Thyroid gland (tissue), 4 donors: Measurements from ENCODE around the gene PDIK1L. TPM values are rescaled to one million over a fixed set of nuclear protein-coding genes. Genes with fewer than 3 reads are reported as not detected.
A peak's percentile ranks its signal among the peaks of the same experiment; 100 is the strongest.

ENCODE experiments used
- DNase-seq, 2 donors: peaks; one replicate each; pipeline ENCODE4 v3.0.0-alpha.2; 2019
- H3K27ac ChIP-seq, 3 donors: fragments of 200-600 bp; sonication (generic); 1 replicate in 2 of 3; 2 replicates in 1 of 3; pipeline ENCODE4 v1.5.1; 2016 to 2019; ENCODE audit warnings: mild to moderate bottlenecking in 1 of 3, moderate library complexity in 1 of 3
- H3K27me3 ChIP-seq: fragments of 200-600 bp; sonication (generic); one replicate; pipeline ENCODE4 v1.5.1; 2019
- H3K36me3 ChIP-seq, 2 donors: fragments of 200-600 bp; sonication (generic); one replicate each; pipeline ENCODE4 v1.5.1; 2016 to 2019
- H3K4me1 ChIP-seq, 2 donors: fragments of 200-600 bp; sonication (generic); one replicate each; pipeline ENCODE4 v1.5.1; 2017 to 2019
- H3K4me3 ChIP-seq, 3 donors: fragments of 200-600 bp; sonication (generic); replicated peaks in 1 of 3; 1 replicate in 2 of 3; 2 replicates in 1 of 3; pipeline ENCODE4 v1.5.1; 2016; ENCODE audit warnings: mild to moderate bottlenecking in 1 of 3
- H3K9me3 ChIP-seq: fragments of 200-600 bp; sonication (generic); one replicate; pipeline ENCODE4 v1.5.1; 2017
- POLR2A ChIP-seq, 2 donors: fragments of 450-650 bp; IDR thresholded peaks; one replicate each; pipeline ENCODE4 v1.6.1; 2017; ENCODE audit warnings: antibody characterized with exemption in 2 of 2, mild to moderate bottlenecking in 2 of 2, moderate library complexity in 1 of 2
- WGBS, 2 donors: methylation state at CpG; one replicate each; pipeline ENCODE4 v1.1.5; 2017; 5-methylcytosine and 5-hydroxymethylcytosine counted together
- intact Hi-C: fragments of 100-400 bp; cut with DNase I; formaldehyde crosslinking; loops from one replicate; pipeline ENCODE4 v1.15.1; 2023
- total RNA-seq, 4 donors: library from RNA; depleted of rRNA; stranded (reverse); fragments of >200 nt; gene quantifications; one replicate each; pipeline ENCODE4 v1.2.3, GENCODE V29; 2016
- TF ChIP-seq, protein P1 (sequence below), 6 experiments: fragments of 200-600 bp in 3 of 6; fragments of 450-650 bp in 3 of 6; sonication (generic) in 3 of 6; IDR thresholded peaks; one replicate each; pipeline ENCODE4 v1.5.1; 2016 to 2019; ENCODE audit warnings: antibody characterized with exemption in 6 of 6, mild to moderate bottlenecking in 2 of 6, inconsistent platforms in 1 of 6, moderate library complexity in 1 of 6

The PDIK1L gene
- total RNA-seq, 4 donors from 2014 or later, result 24.2 to 39.0 (median 25.5) TPM

DNA sequence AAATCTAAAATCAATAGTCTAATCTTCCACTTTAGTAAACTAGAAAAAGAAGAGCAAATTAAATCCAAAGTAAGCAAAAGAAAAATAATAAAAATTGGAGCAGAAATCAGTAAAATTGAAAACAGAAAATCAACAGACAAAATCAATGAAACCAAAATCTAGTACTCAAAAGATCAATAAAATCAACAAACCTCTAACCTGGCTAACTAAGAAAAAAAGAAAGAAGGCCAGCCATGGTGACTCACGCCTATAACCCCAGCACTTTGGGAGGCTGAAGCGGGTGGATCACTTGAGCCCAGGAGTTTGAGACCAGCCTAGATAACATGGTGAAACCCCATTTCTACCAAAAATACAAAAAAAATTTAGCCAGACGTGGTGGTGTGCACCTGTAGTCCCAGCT, 22.8 kb downstream of the PDIK1L start:
- intact Hi-C loops, result no loop called here
- WGBS, 2 donors, result 88 to 93% methylated on average over 3 of the region's 3 CpGs
- no peak overlapping the region for H3K27ac ChIP-seq
- H3K36me3 ChIP-seq, result no peaks in the 10 kb centered on the region
- peaks cover 8 to 25% of the 10 kb centered on the region in 2 donors for H3K4me1 ChIP-seq
- no peak overlapping the region for H3K4me3 ChIP-seq
- H3K9me3 ChIP-seq, result no peaks in the 10 kb centered on the region
- H3K27me3 ChIP-seq, result no peaks in the 10 kb centered on the region
- TF ChIP-seq, protein P1, sequence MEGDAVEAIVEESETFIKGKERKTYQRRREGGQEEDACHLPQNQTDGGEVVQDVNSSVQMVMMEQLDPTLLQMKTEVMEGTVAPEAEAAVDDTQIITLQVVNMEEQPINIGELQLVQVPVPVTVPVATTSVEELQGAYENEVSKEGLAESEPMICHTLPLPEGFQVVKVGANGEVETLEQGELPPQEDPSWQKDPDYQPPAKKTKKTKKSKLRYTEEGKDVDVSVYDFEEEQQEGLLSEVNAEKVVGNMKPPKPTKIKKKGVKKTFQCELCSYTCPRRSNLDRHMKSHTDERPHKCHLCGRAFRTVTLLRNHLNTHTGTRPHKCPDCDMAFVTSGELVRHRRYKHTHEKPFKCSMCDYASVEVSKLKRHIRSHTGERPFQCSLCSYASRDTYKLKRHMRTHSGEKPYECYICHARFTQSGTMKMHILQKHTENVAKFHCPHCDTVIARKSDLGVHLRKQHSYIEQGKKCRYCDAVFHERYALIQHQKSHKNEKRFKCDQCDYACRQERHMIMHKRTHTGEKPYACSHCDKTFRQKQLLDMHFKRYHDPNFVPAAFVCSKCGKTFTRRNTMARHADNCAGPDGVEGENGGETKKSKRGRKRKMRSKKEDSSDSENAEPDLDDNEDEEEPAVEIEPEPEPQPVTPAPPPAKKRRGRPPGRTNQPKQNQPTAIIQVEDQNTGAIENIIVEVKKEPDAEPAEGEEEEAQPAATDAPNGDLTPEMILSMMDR (IDR thresholded peaks at IDR 0.05), result no peak
- TF ChIP-seq POLR2A (IDR thresholded peaks at IDR 0.05), result no peak
- no peak for DNase-seq

DNA sequence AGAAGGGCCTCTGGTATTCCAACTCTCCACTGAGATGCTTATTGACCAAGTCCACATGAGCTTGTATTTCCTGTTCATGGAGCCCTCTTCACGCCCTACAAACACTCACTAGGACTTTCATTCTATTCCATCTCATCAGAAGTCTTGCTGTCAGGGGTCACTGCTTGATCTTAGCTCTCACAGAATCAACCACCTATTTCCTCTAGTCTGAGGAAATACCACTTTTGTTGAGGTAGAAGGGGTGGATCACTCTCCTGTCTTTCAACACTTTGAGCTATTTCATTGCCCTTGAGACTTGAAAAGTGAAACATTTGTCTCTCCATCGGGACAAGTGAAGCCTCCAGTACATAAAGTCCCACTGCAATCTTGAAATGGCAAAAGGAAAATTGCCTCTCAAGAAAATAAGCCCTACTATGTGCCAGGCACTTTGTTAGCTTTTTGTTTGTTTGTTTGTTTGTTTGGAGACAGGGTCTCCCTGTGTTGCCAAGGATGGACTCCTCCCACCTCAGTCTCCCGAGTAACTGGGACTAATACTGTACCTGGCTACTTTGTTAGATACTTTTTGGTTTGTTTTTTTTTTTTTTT, 27.4 kb downstream of the PDIK1L start:
- peak; percentile 66 to 74 for DNase-seq
- Histone ChIP-seq H3K4me1 (peaks cover 23 to 25% of the 10 kb centered on the region in 2 donors), H3K9me3 (no peaks in the 10 kb centered on the region), H3K36me3 (no peaks in the 10 kb centered on the region), H3K27ac (peak overlapping the region; percentile 41 to 74 (median 72)), H3K27me3 (no peaks in the 10 kb centered on the region), H3K4me3 (no peak overlapping the region)
- TF ChIP-seq, protein P1 (IDR thresholded peaks at IDR 0.05), result no peak
- peak in 1 of 2 donors; percentile 11 for TF ChIP-seq POLR2A (IDR thresholded peaks at IDR 0.05)
- intact Hi-C loops, result no loop called here
- WGBS, 2 donors, result 20 to 21% methylated on average over 3 of the region's 3 CpGs

DNA sequence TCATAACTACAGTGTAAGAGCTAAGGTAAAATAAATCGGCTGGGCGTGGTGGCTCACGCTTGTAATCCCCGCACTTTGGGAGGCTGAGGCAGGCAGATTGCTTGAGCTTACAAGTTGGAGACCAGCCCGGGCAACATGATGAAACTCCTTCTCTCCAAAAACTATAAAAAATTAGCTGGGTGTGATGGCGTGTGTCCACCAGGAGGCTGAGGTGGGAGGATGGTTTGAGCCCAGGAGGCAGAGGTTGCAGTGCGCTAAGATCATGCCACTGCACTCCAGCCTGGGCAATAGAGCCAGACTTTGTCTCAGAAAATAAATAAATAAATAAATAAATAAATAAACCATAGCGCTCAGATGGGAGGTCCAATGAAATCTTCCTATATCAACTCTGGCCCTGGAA, 30.5 kb downstream of the PDIK1L start:
- no peak for DNase-seq
- Histone ChIP-seq H3K4me3 (no peak overlapping the region), H3K27ac (no peak overlapping the region), H3K4me1 (peaks cover 23 to 25% of the 10 kb centered on the region in 2 donors), H3K36me3 (no peaks in the 10 kb centered on the region), H3K27me3 (no peaks in the 10 kb centered on the region), H3K9me3 (no peaks in the 10 kb centered on the region)
- intact Hi-C loops, result loop anchor here (10.0 kb wide), 1 partner anchor 107 kb away; no protein-coding TSS in a partner anchor
- 89 to 92% methylated on average over 8 of the region's 8 CpGs for WGBS, 2 donors
- TF ChIP-seq POLR2A (IDR thresholded peaks at IDR 0.05), result no peak
- TF ChIP-seq, protein P1 (IDR thresholded peaks at IDR 0.05), result no peak

GRCh38 chr1:26145041-26145959, 33.7 kb downstream of the PDIK1L start:
- intact Hi-C loops, result loop anchor here (2.0 to 10.0 kb wide), 2 partner anchors 40 to 110 kb away; no protein-coding TSS in a partner anchor
- no peak overlapping the region for H3K27ac ChIP-seq

More at GRCh38 chr1:26145041-26145959, 33.7 kb downstream of the PDIK1L start:
- TF ChIP-seq, protein P1 (IDR thresholded peaks at IDR 0.05), result peak; percentile 39 to 86 (median 72)
- no peak for TF ChIP-seq POLR2A (IDR thresholded peaks at IDR 0.05)
- no peak overlapping the region for H3K4me3 ChIP-seq
- H3K9me3 ChIP-seq, result no peaks in the 10 kb centered on the region
- WGBS, 2 donors, result 26 to 28% methylated on average over 12 to 19 of the region's 19 CpGs
- no peaks in the 10 kb centered on the region for H3K27me3 ChIP-seq
- no peaks in the 10 kb centered on the region for H3K36me3 ChIP-seq
- peaks cover 4 to 6% of the 10 kb centered on the region in 2 donors for H3K4me1 ChIP-seq
- peak; percentile 88 to 89 for DNase-seq
